GM19324 (cell line): Measurements from ENCODE around the gene B4GALNT4.
"Not testable (repeated sequence)": the region's sequence is repeated elsewhere in the genome, so short reads cannot be mapped to it uniquely, and the experiment has no call there.

ENCODE experiments used
- ATAC-seq: cut with Tn5 transposase; IDR thresholded peaks from one replicate; pipeline ENCODE4 v1.9.1; 2021; ENCODE audit warnings: mild to moderate bottlenecking, moderate library complexity; ENCODE audit not compliant: unreplicated experiment, low FRiP score

Gene B4GALNT4

GRCh38 chr11:390175-390574 lies 20.9 kb downstream of the B4GALNT4 start:
- no peak for ATAC-seq

- ATAC-seq = no peak
Observed at GRCh38 chr11:391117-392017, 22.1 kb downstream of the B4GALNT4 start.

DNA sequence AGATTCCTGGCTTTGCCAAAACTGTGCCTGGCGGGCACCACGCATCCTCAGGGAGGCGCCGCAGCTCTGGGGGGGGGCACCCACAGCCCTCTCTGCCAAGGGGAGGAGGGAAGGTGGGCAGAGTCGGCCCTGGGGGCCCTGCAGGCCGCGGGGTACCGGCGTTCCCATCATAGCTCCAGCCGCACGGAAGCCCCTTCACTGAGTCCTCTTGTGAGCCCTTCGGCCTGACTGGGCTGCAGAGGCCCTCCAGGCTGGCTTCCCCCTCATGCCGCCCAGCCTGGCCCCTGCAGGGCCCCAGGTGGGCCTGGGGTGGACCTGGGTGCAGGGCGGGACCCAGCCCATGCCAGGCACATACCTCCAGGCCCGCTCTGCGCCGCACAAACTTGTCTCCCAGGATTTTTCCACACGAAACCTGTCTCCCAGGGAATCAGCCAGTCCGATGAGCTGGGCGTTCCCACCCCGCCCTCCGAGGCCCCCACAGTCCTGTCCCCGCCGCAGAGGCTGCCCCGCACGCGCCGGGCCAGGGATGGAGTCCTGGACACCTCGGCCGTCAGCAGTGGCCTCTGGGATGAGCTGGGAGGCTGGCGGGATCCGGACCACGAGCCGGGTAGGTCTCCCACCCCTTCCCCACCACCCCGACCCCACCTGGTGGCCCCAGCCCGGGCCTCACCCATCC lies 22.9 kb downstream of the B4GALNT4 start:
- no peak for ATAC-seq

- ATAC-seq = no peak
Observed at GRCh38 chr11:393219-394033, 24.1 kb downstream of the B4GALNT4 start.

- ATAC-seq = no peak
Observed at GRCh38 chr11:394034-394857, 24.9 kb downstream of the B4GALNT4 start, which contains the start of gene PKP3. TSS of gene PKP3 (plus strand) at chr11:394209. CDS start at chr11:394293, 84 bp downstream.

- no peak for ATAC-seq
Observed at GRCh38 chr11:394858-395655, 25.8 kb downstream of the B4GALNT4 start.

DNA sequence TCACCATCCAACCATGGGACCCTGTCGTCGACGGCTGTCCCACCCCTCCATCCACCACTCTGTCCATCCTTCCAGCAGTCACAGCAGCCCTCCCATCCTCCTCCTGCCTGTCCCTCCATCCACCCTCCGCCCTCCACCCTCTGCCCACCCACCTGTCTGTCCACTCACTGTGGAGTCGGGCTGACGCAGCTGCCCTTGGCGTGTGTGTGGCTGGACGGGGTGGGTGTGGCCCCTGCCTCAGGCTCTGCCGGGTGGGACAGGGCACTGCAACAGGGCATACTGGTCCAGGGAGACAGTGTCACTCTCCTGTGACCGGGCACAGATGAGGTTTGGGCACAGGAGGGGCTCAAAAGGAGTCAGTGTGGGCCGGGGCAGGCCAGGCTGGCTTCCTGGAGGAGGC lies 26.6 kb downstream of the B4GALNT4 start:
- no peak for ATAC-seq

DNA sequence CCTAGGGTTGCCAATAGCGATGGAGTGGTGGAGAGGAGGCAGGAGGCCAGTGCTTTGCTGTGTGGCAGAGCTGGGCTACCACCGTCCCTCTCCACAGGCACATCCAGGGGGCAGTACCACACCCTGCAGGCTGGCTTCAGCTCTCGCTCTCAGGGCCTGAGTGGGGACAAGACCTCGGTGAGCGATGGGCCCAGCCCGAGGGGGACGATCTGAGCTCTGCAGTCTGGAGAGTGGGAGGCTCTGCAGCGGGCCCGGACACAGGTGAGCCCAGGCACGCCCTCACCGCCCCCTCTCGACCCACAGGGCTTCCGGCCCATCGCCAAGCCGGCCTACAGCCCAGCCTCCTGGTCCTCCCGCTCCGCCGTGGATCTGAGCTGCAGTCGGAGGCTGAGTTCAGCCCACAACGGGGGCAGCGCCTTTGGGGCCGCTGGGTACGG lies 27.2 kb downstream of the B4GALNT4 start:
- peak; percentile 36 for ATAC-seq

DNA sequence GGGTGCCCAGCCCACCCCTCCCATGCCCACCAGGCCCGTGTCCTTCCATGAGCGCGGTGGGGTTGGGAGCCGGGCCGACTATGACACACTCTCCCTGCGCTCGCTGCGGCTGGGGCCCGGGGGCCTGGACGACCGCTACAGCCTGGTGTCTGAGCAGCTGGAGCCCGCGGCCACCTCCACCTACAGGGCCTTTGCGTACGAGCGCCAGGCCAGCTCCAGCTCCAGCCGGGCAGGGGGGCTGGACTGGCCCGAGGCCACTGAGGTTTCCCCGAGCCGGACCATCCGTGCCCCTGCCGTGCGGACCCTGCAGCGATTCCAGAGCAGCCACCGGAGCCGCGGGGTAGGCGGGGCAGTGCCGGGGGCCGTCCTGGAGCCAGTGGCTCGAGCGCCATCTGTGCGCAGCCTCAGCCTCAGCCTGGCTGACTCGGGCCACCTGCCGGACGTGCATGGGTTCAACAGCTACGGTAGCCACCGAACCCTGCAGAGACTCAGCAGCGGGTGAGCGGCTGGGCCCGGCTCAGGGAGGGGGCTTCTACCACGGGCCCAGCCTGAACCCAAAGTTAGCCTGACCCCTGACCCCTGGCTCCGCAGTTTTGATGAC lies 27.7 kb downstream of the B4GALNT4 start:
- peak; percentile 77 for ATAC-seq

DNA sequence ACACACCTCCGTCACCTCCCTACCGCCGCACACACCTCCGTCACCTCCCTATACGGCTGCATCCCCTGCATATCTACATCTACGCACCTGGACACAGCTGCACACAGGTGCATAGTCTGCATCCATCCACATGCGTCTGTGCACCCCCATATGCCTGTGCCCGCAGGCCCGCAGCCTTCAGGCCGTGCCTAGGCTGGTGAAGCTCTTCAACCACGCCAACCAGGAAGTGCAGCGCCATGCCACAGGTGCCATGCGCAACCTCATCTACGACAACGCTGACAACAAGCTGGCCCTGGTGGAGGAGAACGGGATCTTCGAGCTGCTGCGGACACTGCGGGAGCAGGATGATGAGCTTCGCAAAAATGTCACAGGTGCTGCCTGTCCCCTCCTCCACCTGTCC lies 29.5 kb downstream of the B4GALNT4 start:
- ATAC-seq = no peak

GRCh38 chr11:399731-400211 lies 30.5 kb downstream of the B4GALNT4 start:
- ATAC-seq = no peak

DNA sequence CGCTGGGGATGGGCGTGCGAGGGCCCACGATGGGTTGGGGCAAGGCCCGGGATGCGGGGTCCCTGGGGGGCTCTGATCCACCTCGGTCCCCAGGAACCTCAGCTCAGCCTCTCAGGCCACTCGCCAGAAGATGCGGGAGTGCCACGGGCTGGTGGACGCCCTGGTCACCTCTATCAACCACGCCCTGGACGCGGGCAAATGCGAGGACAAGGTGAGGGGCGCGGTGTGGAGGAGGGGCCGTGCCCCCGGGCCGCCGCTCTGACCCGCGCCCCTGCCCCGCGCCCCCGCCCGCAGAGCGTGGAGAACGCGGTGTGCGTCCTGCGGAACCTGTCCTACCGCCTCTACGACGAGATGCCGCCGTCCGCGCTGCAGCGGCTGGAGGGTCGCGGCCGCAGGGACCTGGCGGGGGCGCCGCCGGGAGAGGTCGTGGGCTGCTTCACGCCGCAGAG lies 31.0 kb downstream of the B4GALNT4 start:
- no peak for ATAC-seq

GRCh38 chr11:401196-401595 lies 31.9 kb downstream of the B4GALNT4 start:
- ATAC-seq = not testable (repeated sequence)

GRCh38 chr11:403021-403760 lies 33.9 kb downstream of the B4GALNT4 start:
- ATAC-seq = no peak

DNA sequence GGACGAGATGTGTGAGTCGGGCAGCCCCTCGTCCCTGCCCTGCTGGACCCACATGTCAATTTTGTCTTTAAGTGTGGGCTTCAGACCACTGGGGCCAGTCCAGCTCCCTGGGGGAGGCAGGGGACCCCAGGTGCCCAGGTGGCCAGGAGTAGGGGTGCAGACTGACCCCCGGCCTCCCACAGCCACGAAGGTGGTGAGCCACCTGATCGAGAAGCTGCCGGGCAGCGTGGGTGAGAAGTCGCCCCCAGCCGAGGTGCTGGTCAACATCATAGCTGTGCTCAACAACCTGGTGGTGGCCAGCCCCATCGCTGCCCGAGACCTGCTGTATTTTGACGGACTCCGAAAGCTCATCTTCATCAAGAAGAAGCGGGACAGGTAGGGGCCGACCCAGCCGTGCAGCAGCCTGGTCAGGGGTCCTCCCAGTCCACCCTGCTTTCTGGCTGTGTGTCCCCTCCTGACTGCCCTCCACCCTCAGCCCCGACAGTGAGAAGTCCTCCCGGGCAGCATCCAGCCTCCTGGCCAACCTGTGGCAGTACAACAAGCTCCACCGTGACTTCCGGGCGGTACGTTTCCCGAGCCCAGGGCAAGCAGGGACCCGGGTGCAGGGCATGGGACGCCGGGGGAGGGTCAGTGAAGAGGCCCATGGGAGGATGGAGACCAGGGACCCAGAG lies 34.6 kb downstream of the B4GALNT4 start:
- ATAC-seq = no peak

DNA sequence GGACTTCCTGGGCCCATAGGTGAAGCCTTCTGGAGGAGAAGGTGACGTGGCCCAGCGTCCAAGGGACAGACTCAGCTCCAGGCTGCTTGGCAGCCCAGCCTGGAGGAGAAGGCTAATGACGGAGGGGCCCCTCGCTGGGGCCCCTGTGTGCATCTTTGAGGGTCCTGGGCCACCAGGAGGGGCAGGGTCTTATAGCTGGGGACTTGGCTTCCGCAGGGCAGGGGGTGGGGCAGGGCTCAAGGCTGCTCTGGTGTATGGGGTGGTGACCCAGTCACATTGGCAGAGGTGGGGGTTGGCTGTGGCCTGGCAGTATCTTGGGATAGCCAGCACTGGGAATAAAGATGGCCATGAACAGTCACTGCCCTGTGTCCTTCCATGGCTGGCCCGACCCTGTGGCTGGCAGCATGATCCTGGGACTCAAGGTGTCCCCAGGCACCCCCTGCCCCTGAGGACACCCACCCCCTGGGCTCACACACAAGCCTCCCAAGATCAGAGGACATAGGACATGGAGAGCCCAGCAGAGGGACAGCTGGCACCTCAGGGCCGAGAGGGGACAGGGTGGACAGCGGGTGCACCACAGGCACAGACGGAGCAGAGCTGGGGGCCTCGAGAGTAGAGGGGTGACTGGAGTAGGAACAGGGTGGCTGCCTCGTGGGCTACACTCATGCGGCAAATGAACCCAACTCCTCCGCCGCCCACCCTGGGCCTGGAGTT lies 35.4 kb downstream of the B4GALNT4 start:
- ATAC-seq = no peak
